ENCODE data around the gene PDGFD.

DNA sequence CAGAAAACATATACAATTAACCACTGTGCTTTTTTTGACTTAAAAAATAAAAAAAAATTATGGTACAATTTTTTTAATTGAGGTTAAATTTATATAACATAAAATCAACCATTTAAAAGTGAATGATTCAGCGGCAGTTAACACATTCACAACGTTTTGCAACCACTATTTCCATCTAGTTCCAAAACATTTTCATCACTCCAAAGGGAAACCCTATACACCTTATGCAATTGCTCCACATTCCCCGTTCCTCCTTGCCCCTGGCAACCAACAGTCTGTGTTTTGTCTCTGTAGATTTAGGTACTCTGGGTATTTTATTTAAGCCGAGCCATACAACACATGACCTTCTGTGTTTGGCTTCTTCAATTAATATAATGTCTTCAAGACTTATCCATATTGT, 112.2 kb downstream of the PDGFD start:
- no peak for TF ChIP-seq BHLHE40 (IDR thresholded peaks at IDR 0.05; ENCODE audit: borderline replicate concordance)
- TF ChIP-seq SP1 (IDR thresholded peaks at IDR 0.05) = no peak
- no peak for TF ChIP-seq FOXM1 (IDR thresholded peaks at IDR 0.05; ENCODE audit: borderline replicate concordance)
- TF ChIP-seq FOXK2 (IDR thresholded peaks at IDR 0.05) = no peak
- no peak for TF ChIP-seq TARDBP (IDR thresholded peaks at IDR 0.05)
- TF ChIP-seq SUZ12 (IDR thresholded peaks at IDR 0.05) = no peak
- no peak for TF ChIP-seq L3MBTL2 (conservative IDR thresholded peaks at IDR 0.05)
